SIG-M5 (cell line): ENCODE results near the gene EPHB6.

Experiments used
- DNase-seq: peaks from one replicate; lab custom pipeline; 2025; lab: John Stamatoyannopoulos, UW

The EPHB6 gene

GRCh38 chr7:142854372-142855113, at the start of gene EPHB6:
EPHB6 (plus strand) TSS chr7:142855076; CDS start chr7:142863228, 8,152 bp downstream.
- no peak for DNase-seq

GRCh38 chr7:142805350-142806021, 49.4 kb upstream of the EPHB6 start:
- DNase-seq: no peak

GRCh38 chr7:142806022-142806356, 48.9 kb upstream of the EPHB6 start:
- no peak for DNase-seq

GRCh38 chr7:142806957-142807356, 47.9 kb upstream of the EPHB6 start:
- DNase-seq: no peak

GRCh38 chr7:142807855-142808460, 46.9 kb upstream of the EPHB6 start:
- no peak for DNase-seq

- DNase-seq: no peak
Measured at GRCh38 chr7:142808461-142808801, 46.4 kb upstream of the EPHB6 start.

- no peak for DNase-seq
Measured at GRCh38 chr7:142808802-142809583, 45.9 kb upstream of the EPHB6 start.

- DNase-seq: no peak
Measured at GRCh38 chr7:142809671-142810070, 45.2 kb upstream of the EPHB6 start.

GRCh38 chr7:142811154-142811737, 43.6 kb upstream of the EPHB6 start:
- no peak for DNase-seq

GRCh38 chr7:142812437-142813215, 42.2 kb upstream of the EPHB6 start:
- no peak for DNase-seq

- DNase-seq: no peak
Measured at GRCh38 chr7:142813226-142813625, 41.6 kb upstream of the EPHB6 start.

- no peak for DNase-seq
Measured at GRCh38 chr7:142813699-142814098, 41.2 kb upstream of the EPHB6 start.

- DNase-seq: no peak
Measured at GRCh38 chr7:142814451-142814850, 40.4 kb upstream of the EPHB6 start.

GRCh38 chr7:142815134-142815533, 39.7 kb upstream of the EPHB6 start:
- no peak for DNase-seq

- DNase-seq: no peak
Measured at GRCh38 chr7:142817506-142817905, 37.4 kb upstream of the EPHB6 start.

- no peak for DNase-seq
Measured at GRCh38 chr7:142819530-142819929, 35.3 kb upstream of the EPHB6 start.

- no peak for DNase-seq
Measured at GRCh38 chr7:142822714-142823113, 32.2 kb upstream of the EPHB6 start.

- DNase-seq: no peak
Measured at GRCh38 chr7:142827951-142828500, 26.9 kb upstream of the EPHB6 start.

GRCh38 chr7:142832417-142832816, 22.5 kb upstream of the EPHB6 start:
- DNase-seq: no peak

GRCh38 chr7:142833174-142834048, 21.5 kb upstream of the EPHB6 start:
- no peak for DNase-seq
